DOHH2 (cell line): ENCODE results near the gene METTL24.

Experiments used
- EZH2phosphoT487 ChIP-seq: fragments of 200-600 bp; sonication (generic); IDR thresholded peaks from 2 replicates; pipeline ENCODE4 v1.6.1; 2017; ENCODE audit warnings: borderline replicate concordance, mild to moderate bottlenecking, antibody characterized with exemption, low read length, moderate library complexity, mixed read lengths
- TF ChIP-seq, protein P1 (sequence below): fragments of 200-600 bp; sonication (generic); IDR thresholded peaks from one replicate; pipeline ENCODE4 v1.5.1; 2014; ENCODE audit warnings: antibody characterized with exemption, mild to moderate bottlenecking, low read depth, low read length; ENCODE audit not compliant: poor library complexity, severe bottlenecking

DNA sequence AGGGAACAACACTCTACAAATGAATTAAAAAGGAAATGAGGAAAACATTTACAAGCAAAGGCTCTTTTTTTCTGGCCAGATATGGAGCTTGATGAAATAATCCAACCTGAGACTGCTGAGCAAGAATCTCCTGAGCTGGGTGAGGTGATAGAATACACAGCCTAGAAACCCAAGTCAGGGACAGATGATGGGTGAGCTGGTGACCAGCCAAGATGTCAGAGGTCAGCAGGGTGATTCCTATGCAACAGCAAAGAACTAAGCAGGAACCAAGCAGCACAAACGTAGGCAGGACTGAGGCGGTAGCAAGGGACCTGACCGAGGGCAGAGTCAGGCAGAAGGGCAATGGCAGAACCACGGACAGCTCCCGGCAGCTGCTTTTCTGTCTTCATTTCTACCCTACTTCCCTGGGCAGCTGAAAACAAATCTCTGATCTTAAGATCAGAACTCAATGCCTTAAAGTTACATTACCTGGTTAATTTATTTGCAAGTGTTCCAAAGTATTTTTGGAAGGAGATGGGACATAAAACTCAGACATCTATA is 102.9 kb downstream of the METTL24 start:
- TF ChIP-seq, protein P1, sequence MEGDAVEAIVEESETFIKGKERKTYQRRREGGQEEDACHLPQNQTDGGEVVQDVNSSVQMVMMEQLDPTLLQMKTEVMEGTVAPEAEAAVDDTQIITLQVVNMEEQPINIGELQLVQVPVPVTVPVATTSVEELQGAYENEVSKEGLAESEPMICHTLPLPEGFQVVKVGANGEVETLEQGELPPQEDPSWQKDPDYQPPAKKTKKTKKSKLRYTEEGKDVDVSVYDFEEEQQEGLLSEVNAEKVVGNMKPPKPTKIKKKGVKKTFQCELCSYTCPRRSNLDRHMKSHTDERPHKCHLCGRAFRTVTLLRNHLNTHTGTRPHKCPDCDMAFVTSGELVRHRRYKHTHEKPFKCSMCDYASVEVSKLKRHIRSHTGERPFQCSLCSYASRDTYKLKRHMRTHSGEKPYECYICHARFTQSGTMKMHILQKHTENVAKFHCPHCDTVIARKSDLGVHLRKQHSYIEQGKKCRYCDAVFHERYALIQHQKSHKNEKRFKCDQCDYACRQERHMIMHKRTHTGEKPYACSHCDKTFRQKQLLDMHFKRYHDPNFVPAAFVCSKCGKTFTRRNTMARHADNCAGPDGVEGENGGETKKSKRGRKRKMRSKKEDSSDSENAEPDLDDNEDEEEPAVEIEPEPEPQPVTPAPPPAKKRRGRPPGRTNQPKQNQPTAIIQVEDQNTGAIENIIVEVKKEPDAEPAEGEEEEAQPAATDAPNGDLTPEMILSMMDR: no peak
- no peak for TF ChIP-seq EZH2phosphoT487
